Measurements from ENCODE around the gene MMP20.

DNA sequence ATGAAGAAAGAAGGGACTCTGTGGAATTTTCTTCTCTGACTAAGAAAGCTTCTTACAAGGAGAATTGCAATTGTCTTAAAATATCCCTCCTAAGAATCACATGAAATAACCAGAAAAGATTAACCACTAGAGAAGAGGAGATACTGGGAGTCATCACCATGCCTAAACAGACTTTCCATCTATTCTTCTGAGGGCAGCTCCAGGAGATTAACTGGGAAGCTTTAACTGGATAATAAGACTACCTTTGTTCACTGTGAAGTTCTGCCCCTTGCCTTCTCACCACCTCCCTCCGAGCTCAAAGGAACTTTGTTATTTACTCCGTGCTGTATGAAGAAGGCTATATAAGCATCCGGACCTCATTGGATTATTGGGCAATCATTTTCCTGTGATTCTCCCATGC, 70.0 kb downstream of the MMP20 start:
- TF ChIP-seq, protein P1, sequence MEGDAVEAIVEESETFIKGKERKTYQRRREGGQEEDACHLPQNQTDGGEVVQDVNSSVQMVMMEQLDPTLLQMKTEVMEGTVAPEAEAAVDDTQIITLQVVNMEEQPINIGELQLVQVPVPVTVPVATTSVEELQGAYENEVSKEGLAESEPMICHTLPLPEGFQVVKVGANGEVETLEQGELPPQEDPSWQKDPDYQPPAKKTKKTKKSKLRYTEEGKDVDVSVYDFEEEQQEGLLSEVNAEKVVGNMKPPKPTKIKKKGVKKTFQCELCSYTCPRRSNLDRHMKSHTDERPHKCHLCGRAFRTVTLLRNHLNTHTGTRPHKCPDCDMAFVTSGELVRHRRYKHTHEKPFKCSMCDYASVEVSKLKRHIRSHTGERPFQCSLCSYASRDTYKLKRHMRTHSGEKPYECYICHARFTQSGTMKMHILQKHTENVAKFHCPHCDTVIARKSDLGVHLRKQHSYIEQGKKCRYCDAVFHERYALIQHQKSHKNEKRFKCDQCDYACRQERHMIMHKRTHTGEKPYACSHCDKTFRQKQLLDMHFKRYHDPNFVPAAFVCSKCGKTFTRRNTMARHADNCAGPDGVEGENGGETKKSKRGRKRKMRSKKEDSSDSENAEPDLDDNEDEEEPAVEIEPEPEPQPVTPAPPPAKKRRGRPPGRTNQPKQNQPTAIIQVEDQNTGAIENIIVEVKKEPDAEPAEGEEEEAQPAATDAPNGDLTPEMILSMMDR (IDR thresholded peaks at IDR 0.05): no peak
- TF ChIP-seq POLR2A (IDR thresholded peaks at IDR 0.05): no peak
